HG02759 (cell line): Measurements from ENCODE around the gene MARCHF7.
"Not testable (repeated sequence)": the region's sequence is repeated elsewhere in the genome, so short reads cannot be mapped to it uniquely, and the experiment has no call there.

Experiments
- ATAC-seq: cut with Tn5 transposase; IDR thresholded peaks from one replicate; pipeline ENCODE4 v1.9.1; 2021; ENCODE audit warnings: mild to moderate bottlenecking, moderate library complexity; ENCODE audit not compliant: unreplicated experiment

The MARCHF7 gene

GRCh38 chr2:159716857-159717256 lies 4.6 kb downstream of the MARCHF7 start:
- no peak for ATAC-seq

GRCh38 chr2:159720676-159721075 lies 8.4 kb downstream of the MARCHF7 start:
- ATAC-seq, result no peak

GRCh38 chr2:159722580-159722979 lies 10.3 kb downstream of the MARCHF7 start:
- ATAC-seq, result no peak

- not testable (repeated sequence) for ATAC-seq
Measured at GRCh38 chr2:159724795-159725572, 12.7 kb downstream of the MARCHF7 start.

- no peak for ATAC-seq
Measured at GRCh38 chr2:159725713-159726112, 13.4 kb downstream of the MARCHF7 start.

GRCh38 chr2:159728629-159729028 lies 16.3 kb downstream of the MARCHF7 start:
- no peak for ATAC-seq

GRCh38 chr2:159735648-159736047 lies 23.3 kb downstream of the MARCHF7 start:
- no peak for ATAC-seq

GRCh38 chr2:159736048-159736447 lies 23.7 kb downstream of the MARCHF7 start:
- ATAC-seq, result no peak

- ATAC-seq, result no peak
Measured at GRCh38 chr2:159737292-159737916, 25.1 kb downstream of the MARCHF7 start.

- ATAC-seq, result no peak
Measured at GRCh38 chr2:159737917-159738296, 25.6 kb downstream of the MARCHF7 start.

- ATAC-seq, result no peak
Measured at GRCh38 chr2:159738509-159739390, 26.4 kb downstream of the MARCHF7 start.

GRCh38 chr2:159742846-159743245 lies 30.5 kb downstream of the MARCHF7 start:
- ATAC-seq, result no peak

GRCh38 chr2:159744363-159744762 lies 32.1 kb downstream of the MARCHF7 start:
- no peak for ATAC-seq

- ATAC-seq, result not testable (repeated sequence)
Measured at GRCh38 chr2:159745237-159745636, 32.9 kb downstream of the MARCHF7 start.

- no peak for ATAC-seq
Measured at GRCh38 chr2:159748089-159748488, 35.8 kb downstream of the MARCHF7 start.

- no peak for ATAC-seq
Measured at GRCh38 chr2:159750873-159751272, 38.6 kb downstream of the MARCHF7 start.

GRCh38 chr2:159753797-159754196 lies 41.5 kb downstream of the MARCHF7 start:
- ATAC-seq, result no peak

GRCh38 chr2:159755014-159755413 lies 42.7 kb downstream of the MARCHF7 start:
- ATAC-seq, result no peak

GRCh38 chr2:159755788-159756187 lies 43.5 kb downstream of the MARCHF7 start:
- ATAC-seq, result no peak

- no peak for ATAC-seq
Measured at GRCh38 chr2:159758239-159758638, 45.9 kb downstream of the MARCHF7 start.

- ATAC-seq, result no peak
Measured at GRCh38 chr2:159758686-159759085, 46.4 kb downstream of the MARCHF7 start.

- ATAC-seq, result no peak
Measured at GRCh38 chr2:159759577-159759976, 47.3 kb downstream of the MARCHF7 start.
